Right lung (tissue), 5 donors: Measurements from ENCODE around the gene KIF18A. TPM values are rescaled to one million over a fixed set of nuclear protein-coding genes. Genes with fewer than 3 reads are reported as not detected.

Source experiments
- DNase-seq, 2 donors: peaks; one replicate each; pipeline ENCODE4 v3.0.0-alpha.2; 2013
- polyA plus RNA-seq, 5 donors: library from polyadenylated mRNA; unstranded; fragments of 120-200 nt; gene quantifications; one replicate each; pipeline versions ENCODE4 v1.2.1 to v1.2.3, GENCODE V29; 2013; ENCODE audit warnings: inconsistent platforms in 1 of 5, low replicate concordance in 1 of 5; ENCODE audit not compliant: insufficient read length in 5 of 5, insufficient read depth in 1 of 5

KIF18A gene
- polyA plus RNA-seq, 5 donors, result 5.0 to 16.9 (median 10.3) TPM

- no peak for DNase-seq
Observed at GRCh38 chr11:28048812-28049211, 59.1 kb downstream of the KIF18A start.

- DNase-seq, result no peak
Observed at GRCh38 chr11:28043930-28044709, 63.8 kb downstream of the KIF18A start.

- DNase-seq, result no peak
Observed at GRCh38 chr11:28040384-28040783, 67.6 kb downstream of the KIF18A start.

GRCh38 chr11:28038775-28039174 lies 69.2 kb downstream of the KIF18A start:
- no peak for DNase-seq

GRCh38 chr11:28026634-28027290 lies 81.2 kb downstream of the KIF18A start:
- no peak for DNase-seq

GRCh38 chr11:28017816-28018215 lies 90.1 kb downstream of the KIF18A start:
- no peak for DNase-seq

GRCh38 chr11:28011813-28012212 lies 96.1 kb downstream of the KIF18A start:
- no peak for DNase-seq

- no peak for DNase-seq
Observed at GRCh38 chr11:28009996-28010395, 98.0 kb downstream of the KIF18A start.

- no peak for DNase-seq
Observed at GRCh38 chr11:28009388-28009787, 98.6 kb downstream of the KIF18A start.

- DNase-seq, result no peak
Observed at GRCh38 chr11:28003615-28004014, 104.3 kb downstream of the KIF18A start.

GRCh38 chr11:27998552-27998951 lies 109.4 kb downstream of the KIF18A start:
- DNase-seq, result no peak

GRCh38 chr11:27997344-27997743 lies 110.6 kb downstream of the KIF18A start:
- DNase-seq, result no peak

GRCh38 chr11:27996066-27996465 lies 111.9 kb downstream of the KIF18A start:
- DNase-seq, result peak; percentile 23 to 27

GRCh38 chr11:27995083-27995482 lies 112.9 kb downstream of the KIF18A start:
- no peak for DNase-seq

- no peak for DNase-seq
Observed at GRCh38 chr11:27991736-27992135, 116.2 kb downstream of the KIF18A start.

- DNase-seq, result no peak
Observed at GRCh38 chr11:27977527-27977926, 130.4 kb downstream of the KIF18A start.

- no peak for DNase-seq
Observed at GRCh38 chr11:27977031-27977430, 130.9 kb downstream of the KIF18A start.

- DNase-seq, result no peak
Observed at GRCh38 chr11:27976262-27976661, 131.7 kb downstream of the KIF18A start.

GRCh38 chr11:27973851-27974536 lies 134.0 kb downstream of the KIF18A start:
- DNase-seq, result no peak

GRCh38 chr11:27972522-27973170 lies 135.3 kb downstream of the KIF18A start:
- DNase-seq, result no peak

- DNase-seq, result no peak
Observed at GRCh38 chr11:27971171-27971570, 136.8 kb downstream of the KIF18A start.
